Activated T-cell treated with anti-CD3 and anti-CD28 coated beads, Interleukin-2, amount 50 U/mL, for 4 hours (primary cell): ENCODE measurements around the gene CCDC90B. TPM values are rescaled to one million over a fixed set of nuclear protein-coding genes. Genes with fewer than 3 reads are reported as not detected.
"Not testable (repeated sequence)": the region's sequence is repeated elsewhere in the genome, so short reads cannot be mapped to it uniquely, and the experiment has no call there.

Experiments used
- ATAC-seq, 2 donors: fragments of 200-7000 bp; cut with Tn5 transposase; one replicate each; pipeline ENCODE4 v1.10.0; 2021
- DNase-seq: peaks from one replicate; pipeline ENCODE4 v3.0.0-alpha.2; 2020
- H3K27me3 Mint-ChIP-seq: one replicate; pipeline ENCODE4 v1.8.0; 2021; ENCODE audit warnings: low read depth, mixed read lengths
- H3K36me3 Mint-ChIP-seq: one replicate; pipeline ENCODE4 v1.8.0; 2022; ENCODE audit warnings: mixed read lengths; ENCODE audit not compliant: insufficient read depth
- H3K4me1 Mint-ChIP-seq: one replicate; pipeline ENCODE4 v1.8.0; 2021; ENCODE audit warnings: low read depth, mixed read lengths
- H3K4me3 Mint-ChIP-seq: one replicate; pipeline ENCODE4 v1.8.0; 2021; ENCODE audit warnings: mild to moderate bottlenecking, moderate library complexity, mixed read lengths
- H3K9me3 Mint-ChIP-seq: one replicate; pipeline ENCODE4 v1.8.0; 2021; ENCODE audit warnings: mixed read lengths
- total RNA-seq, 3 donors: library from RNA; stranded (reverse); gene quantifications; one replicate each; pipeline ENCODE4 v1.2.1, GENCODE V29; 2021

The CCDC90B gene, protein sequence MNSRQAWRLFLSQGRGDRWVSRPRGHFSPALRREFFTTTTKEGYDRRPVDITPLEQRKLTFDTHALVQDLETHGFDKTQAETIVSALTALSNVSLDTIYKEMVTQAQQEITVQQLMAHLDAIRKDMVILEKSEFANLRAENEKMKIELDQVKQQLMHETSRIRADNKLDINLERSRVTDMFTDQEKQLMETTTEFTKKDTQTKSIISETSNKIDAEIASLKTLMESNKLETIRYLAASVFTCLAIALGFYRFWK
- 10 to 100 TPM; 22.8 to 30.1 (median 23.6) TPM for total RNA-seq

DNA sequence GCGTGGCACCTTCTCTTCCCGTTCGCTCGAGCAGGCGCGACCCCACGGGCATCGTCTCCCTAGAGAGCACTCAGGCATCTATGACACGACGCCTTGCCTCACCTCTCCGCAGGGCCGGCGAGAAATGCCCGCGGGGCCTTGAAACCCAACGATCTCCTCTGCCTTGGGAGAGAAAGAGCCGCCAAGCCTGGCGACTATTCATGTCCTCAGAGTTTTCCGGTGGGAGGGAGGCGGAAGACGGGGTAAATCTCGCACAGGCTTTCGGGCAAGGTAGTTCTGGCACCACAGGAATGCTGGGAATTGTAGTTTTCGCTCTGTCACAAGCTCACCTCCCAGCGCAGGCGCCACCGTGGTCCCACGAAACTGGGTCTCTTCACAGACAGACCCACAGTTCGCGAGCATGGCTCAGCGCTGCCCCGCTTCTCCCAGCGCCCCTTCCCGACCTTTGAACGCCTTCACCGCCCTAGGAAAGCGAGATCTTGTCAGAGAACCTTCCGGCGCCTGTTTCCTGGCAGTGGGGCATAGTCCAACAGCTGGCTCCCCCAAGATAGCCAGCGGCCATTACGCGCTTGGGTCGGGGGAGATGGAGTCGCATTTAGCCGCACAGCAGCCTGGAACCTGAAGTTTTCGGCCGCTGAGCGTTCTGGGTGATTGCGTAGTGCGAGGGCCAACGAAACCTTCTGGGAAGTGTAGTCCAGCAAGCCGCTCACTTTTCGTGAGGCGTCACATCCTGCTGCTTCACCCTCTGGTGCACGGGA is at the start of gene CCDC90B:
CCDC90B (minus strand) TSS at position 597 of the 758 bp plus-strand sequence; CDS start at position 202, 395 bp downstream.
- peaks cover 41% of the 10 kb centered on the region for H3K4me1 Mint-ChIP-seq

DNA sequence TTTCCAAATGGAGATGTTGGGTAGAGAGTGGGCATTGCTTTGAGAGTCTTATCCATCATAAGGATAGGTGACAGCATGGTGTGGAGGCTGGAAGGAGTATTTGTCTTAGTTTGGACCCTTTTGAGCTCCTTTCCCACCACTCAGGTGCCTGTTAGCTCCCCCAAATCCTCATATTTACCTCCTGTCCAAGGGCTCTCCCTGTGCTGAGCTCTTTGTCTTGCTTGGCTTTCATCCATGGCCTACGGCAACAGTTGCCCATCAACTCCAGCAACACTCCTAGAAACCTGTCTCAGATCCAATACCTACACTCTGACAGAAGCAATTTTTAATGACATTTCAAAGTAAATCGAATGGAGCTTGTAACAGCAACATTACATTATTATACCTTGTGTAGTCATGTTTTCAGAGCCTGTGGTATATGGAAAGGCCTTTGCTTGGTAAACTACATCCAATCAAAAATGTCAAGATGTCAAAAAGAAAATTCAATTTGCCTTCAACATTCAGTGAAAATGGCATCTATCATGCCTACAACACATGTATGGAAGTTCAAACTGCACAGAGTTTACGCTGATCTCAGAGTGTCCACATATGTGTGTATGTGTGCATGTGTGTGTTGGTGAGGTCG is 49.4 kb upstream of the CCDC90B start:
- H3K4me1 Mint-ChIP-seq: no peaks in the 10 kb centered on the region
- DNase-seq (no peak), ATAC-seq (no peak)
- no peak overlapping the region for H3K4me3 Mint-ChIP-seq
- no peaks in the 10 kb centered on the region for H3K27me3 Mint-ChIP-seq
- H3K9me3 Mint-ChIP-seq: peaks cover 5% of the 10 kb centered on the region
- no peaks in the 10 kb centered on the region for H3K36me3 Mint-ChIP-seq

More for the DNA sequence above, at the start of gene CCDC90B:
- peaks cover 5% of the 10 kb centered on the region for H3K36me3 Mint-ChIP-seq
- peak within 1 kb of the TSS; percentile 95 for H3K4me3 Mint-ChIP-seq
- ATAC-seq: peak; percentile 94 to 96
- H3K27me3 Mint-ChIP-seq: no peaks in the 10 kb centered on the region
- H3K9me3 Mint-ChIP-seq: peaks cover 3% of the 10 kb centered on the region
- DNase-seq: peak; percentile 86

DNA sequence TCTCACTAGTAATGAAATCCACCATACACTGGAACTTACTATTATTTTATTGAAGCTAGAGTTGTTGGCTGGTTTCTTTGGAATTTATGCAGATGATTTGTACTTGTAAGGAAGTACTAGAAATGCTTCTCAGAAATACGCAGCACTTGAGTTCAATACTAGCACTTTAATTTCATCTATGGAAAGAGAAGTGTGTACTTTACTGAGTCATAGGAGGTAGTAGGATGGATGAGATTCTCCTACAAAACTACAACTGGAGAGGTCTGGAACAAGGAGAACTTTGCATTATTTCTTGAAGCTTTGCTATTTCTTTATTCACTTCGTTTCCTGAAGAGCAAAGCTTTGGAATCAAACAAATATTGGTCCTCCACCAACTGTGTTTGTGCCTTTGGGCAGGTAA is 44.1 kb upstream of the CCDC90B start:
- Mint-ChIP-seq H3K4me1 (no peaks in the 10 kb centered on the region), H3K27me3 (peaks cover 10% of the 10 kb centered on the region), H3K4me3 (no peak overlapping the region), H3K36me3 (no peaks in the 10 kb centered on the region), H3K9me3 (peaks cover 5% of the 10 kb centered on the region)
- ATAC-seq: no peak
- DNase-seq: no peak

DNA sequence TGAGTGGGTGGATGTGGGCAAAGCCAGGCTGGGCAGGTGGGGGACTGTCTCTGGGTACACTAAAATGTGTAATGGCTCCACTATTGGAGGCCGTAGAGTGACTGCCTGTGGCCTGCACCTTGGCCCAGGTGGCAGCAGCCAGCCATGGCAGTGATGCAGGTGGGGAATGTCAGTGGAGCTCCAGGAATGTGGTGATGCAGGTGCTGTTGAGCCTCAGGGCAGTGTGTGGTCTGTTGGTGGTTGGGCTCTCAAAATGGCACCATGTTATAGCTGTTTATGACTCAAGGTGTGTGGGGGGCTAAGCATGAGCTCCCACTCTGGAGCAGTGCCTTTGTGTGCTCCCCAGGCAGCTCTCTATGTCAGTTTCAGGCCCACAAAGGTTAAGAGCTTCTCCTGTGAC is 40.2 kb upstream of the CCDC90B start:
- no peak overlapping the region for H3K4me3 Mint-ChIP-seq
- peaks cover 29% of the 10 kb centered on the region for H3K27me3 Mint-ChIP-seq
- no peak for DNase-seq
- no peaks in the 10 kb centered on the region for H3K36me3 Mint-ChIP-seq
- H3K4me1 Mint-ChIP-seq: no peaks in the 10 kb centered on the region
- ATAC-seq: no peak
- H3K9me3 Mint-ChIP-seq: peaks cover 5% of the 10 kb centered on the region

DNA sequence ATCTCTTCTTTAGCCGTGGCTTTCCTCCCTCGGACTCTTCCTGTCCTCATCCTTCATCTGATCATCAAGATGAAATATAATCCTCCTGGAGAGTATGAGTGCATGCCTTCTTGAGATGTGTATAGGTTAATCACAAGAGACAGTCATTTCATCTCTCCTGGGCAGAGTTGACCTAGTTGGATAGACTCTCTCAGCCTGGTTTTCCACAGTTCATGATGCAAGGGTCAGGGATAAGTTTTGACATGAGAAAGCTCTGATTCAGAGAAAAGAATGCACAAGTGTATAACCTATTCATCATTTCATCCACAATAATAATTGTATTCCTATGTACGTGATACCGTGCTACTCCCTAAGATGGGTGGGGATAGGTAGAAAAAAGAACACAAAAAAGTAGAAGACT is 33.2 kb upstream of the CCDC90B start:
- Mint-ChIP-seq H3K27me3 (peaks cover 16% of the 10 kb centered on the region), H3K9me3 (no peaks in the 10 kb centered on the region), H3K4me1 (no peaks in the 10 kb centered on the region), H3K4me3 (no peak overlapping the region), H3K36me3 (no peaks in the 10 kb centered on the region)
- no peak for DNase-seq
- no peak for ATAC-seq

DNA sequence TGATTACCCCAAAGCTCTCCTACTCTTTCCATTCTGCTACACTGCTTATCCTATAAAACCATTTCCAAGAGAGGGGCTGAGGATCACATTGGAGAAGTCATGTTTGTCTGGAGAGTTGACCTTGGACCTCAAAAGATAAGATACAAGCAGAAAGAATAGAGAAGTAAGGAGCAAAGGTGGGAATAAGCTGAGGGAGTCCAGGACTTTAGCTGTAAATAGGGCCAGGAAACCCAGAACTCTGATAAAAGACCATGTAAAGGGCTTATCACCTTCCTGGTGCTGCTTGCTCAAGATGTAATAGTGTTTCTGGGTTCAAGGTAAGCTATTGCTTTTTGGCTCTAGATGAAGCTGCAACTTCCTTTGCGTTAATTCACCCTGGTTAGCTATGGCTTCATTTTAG is 32.8 kb upstream of the CCDC90B start:
- H3K4me3 Mint-ChIP-seq: no peak overlapping the region
- no peaks in the 10 kb centered on the region for H3K9me3 Mint-ChIP-seq
- no peaks in the 10 kb centered on the region for H3K36me3 Mint-ChIP-seq
- no peak for DNase-seq
- H3K27me3 Mint-ChIP-seq: peaks cover 12% of the 10 kb centered on the region
- no peaks in the 10 kb centered on the region for H3K4me1 Mint-ChIP-seq
- no peak for ATAC-seq

DNA sequence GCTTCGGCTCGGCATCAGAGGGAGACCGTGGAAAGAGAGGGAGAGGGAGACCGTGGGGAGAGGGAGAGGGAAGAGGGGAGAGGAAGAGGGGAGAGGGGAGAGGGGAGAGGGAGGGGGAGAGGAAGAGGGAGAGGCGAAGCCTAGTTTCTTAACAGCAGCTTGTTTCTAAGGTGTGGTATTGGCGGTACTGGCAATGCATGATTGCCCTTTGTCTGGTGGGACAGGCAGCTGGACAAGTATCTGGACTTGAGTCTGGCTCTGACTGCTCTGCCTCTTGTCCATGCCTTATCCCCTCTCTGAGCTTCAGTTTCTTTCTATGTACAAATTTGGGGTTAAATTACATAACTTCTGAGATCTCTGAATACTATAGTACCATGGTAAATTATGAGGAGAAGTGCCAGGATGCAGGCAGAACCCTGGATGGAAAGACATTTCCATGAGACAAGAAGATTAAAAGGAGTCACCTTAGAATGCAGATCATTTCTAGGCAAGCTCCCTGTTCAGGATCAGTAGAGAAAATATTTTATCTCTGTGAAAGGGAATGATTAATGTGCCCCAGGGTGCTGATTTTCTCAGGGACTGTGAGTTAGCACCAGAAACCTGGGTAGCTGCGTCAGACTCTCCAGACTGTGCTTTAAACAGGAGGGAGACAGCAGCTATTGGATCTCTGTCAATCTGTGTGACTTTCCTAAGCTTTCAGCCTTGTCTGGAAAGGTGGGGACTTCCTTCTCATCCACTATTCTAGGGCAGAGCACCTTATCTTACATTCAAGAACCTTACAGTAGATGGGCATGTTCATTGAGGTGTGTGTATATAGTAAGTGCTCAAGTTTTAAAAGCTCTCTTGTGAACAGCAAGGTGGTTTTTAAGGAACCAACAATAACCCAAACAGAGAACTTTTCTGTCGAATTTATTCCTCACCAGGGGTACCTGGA is 31.9 kb upstream of the CCDC90B start:
- Mint-ChIP-seq H3K27me3 (peaks cover 10% of the 10 kb centered on the region), H3K4me3 (no peak overlapping the region), H3K36me3 (no peaks in the 10 kb centered on the region), H3K9me3 (no peaks in the 10 kb centered on the region), H3K4me1 (no peaks in the 10 kb centered on the region)
- no peak for ATAC-seq
- no peak for DNase-seq

DNA sequence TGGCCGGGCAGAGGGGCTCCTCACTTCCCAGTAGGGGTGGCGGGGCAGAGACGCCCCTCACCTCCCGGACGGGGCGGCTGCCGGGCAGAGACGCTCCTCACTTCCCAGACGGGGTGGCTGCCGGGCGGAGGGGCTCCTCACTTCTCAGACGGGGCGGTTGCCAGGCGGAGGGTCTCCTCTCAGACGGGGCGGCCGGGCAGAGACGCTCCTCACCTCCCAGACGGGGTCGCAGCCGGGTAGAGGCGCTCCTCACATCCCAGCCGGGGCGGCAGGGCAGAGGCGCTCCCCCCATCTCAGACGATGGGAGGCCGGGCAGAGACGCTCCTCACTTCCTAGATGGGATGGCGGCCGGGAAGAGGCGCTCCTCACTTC is 30.7 kb upstream of the CCDC90B start:
- H3K27me3 Mint-ChIP-seq, H3K9me3 Mint-ChIP-seq, H3K4me3 Mint-ChIP-seq, H3K36me3 Mint-ChIP-seq, H3K4me1 Mint-ChIP-seq, DNase-seq, ATAC-seq: not testable (repeated sequence)

DNA sequence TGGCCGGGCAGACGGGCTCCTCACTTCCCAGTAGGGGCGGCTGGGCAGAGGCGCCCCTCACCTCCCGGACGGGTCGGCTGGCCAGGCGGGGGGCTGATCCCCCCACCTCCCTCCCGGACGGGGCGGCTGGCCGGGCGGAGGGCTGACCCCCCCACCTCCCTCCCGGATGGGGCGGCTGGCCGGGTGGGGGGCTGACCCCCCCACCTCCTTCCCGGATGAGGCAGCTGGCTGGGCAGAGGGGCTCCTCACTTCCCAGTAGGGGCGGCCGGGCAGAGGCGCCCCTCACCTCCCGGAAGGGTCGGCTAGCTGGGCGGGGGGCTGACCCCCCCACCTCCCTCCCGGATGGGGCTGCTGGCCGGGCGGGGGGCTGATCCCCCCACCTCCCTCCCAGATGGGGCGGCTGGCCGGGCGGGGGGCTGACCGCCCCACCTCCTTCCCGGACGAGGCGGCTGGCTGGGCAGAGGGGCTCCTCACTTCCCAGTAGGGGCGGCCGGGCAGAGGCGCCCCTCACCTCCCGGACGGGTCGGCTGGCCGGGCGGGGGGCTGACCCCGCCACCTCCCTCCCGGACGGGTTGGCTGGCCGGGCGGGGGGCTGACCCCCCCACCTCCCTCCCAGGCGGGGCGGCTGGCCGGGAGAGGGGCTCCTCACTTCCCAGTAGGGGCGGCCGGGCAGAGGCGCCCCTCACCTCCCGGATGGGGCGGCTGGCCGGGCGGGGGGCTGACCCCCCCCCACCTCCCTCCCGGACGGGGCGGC is 30.2 kb upstream of the CCDC90B start:
- H3K4me3 Mint-ChIP-seq, H3K27me3 Mint-ChIP-seq, H3K36me3 Mint-ChIP-seq, DNase-seq, ATAC-seq, H3K4me1 Mint-ChIP-seq, H3K9me3 Mint-ChIP-seq: not testable (repeated sequence)

DNA sequence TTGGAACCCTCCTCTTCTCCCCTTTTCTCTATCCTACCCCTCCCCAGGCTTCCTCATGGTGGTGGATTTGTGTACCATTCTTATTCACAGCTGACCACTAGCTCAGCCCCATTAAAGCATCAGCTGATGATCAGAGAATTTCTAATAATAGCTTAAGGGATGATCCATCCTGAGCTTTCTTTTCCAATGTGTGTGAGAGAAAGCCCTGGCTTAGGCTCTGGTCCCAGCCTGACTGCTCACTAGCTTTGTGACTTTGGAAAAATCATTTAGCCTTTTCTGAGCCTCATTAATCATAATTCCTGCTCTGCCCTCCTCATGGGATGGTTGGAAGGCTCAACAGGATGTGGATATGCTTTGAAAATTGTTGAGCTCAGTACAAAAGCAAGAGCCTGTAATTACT is 26.3 kb upstream of the CCDC90B start:
- no peaks in the 10 kb centered on the region for H3K27me3 Mint-ChIP-seq
- no peak for ATAC-seq

DNA sequence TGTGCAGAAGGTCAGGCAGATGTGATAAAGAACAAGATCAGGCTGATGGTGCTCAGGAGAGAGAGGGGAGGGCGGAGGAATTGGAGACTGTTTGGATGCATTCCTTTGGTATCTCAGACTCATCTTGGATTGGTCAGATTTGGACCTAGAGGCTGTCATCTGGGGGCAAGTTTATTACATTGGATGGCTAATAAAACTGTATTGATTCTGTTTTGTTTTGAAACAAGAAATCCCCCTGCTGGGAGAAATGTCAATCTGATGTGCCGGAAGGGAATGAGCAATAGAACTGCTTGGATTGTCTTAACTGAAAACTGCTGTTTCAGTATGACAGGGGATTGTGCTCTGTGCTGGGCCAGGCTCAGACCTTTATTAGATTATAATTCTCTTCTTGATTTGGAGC is 25.5 kb upstream of the CCDC90B start:
- H3K36me3 Mint-ChIP-seq: no peaks in the 10 kb centered on the region
- DNase-seq (no peak), ATAC-seq (no peak)
- no peaks in the 10 kb centered on the region for H3K4me1 Mint-ChIP-seq
- H3K27me3 Mint-ChIP-seq: no peaks in the 10 kb centered on the region
- H3K9me3 Mint-ChIP-seq: no peaks in the 10 kb centered on the region
- no peak overlapping the region for H3K4me3 Mint-ChIP-seq

More for the DNA sequence above, 26.3 kb upstream of the CCDC90B start:
- Mint-ChIP-seq H3K36me3 (no peaks in the 10 kb centered on the region), H3K4me1 (no peaks in the 10 kb centered on the region), H3K4me3 (no peak overlapping the region), H3K9me3 (no peaks in the 10 kb centered on the region)
- no peak for DNase-seq

DNA sequence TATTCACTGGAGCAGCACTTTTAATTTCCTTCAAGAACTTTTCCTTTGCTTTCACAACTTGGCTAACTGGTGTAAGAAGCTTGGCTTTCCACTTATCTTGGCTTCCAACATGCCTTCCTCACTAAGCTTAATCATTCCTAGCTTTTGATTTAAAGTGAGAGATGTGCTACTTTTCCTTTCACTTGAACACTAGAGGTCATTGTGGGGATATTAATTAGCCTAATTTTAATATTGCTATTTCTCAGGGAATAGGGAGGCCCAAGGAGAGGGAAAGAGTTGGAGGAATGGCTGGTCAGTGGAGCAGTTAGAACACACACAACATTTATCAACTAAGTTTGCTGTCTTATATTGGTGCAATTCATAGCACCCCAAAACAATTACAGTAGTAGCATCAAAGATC is 24.6 kb upstream of the CCDC90B start:
- Mint-ChIP-seq H3K4me1 (no peaks in the 10 kb centered on the region), H3K4me3 (no peak overlapping the region), H3K36me3 (no peaks in the 10 kb centered on the region), H3K9me3 (no peaks in the 10 kb centered on the region), H3K27me3 (no peaks in the 10 kb centered on the region)
- ATAC-seq (no peak), DNase-seq (no peak)

DNA sequence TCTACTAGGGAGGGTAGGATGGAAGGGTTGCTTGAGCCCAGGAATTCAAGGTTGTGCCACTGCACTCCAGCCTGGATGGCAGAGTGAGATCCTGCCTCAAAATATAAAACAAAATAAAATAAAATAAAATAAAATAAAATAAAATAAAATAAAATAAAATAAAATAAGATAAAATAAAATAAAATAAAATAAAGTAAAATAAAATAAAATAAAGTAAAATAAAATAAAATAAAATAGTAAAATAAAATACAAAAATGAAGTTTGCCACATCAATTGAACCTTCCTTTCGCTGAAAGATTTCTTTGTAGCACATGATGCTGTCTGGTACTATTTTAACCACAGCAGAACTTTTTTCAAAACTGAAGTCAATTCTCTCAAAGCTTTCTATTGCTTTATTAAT is 22.4 kb upstream of the CCDC90B start:
- not testable (repeated sequence) for DNase-seq, H3K36me3 Mint-ChIP-seq, H3K4me1 Mint-ChIP-seq, ATAC-seq, H3K9me3 Mint-ChIP-seq, H3K27me3 Mint-ChIP-seq, H3K4me3 Mint-ChIP-seq
